Liver (tissue), 9 donors: ENCODE measurements around the gene YKT6. TPM values are rescaled to one million over a fixed set of nuclear protein-coding genes. Genes with fewer than 3 reads are reported as not detected.
A peak's percentile ranks its signal among the peaks of the same experiment; 100 is the strongest.

Source experiments
- DNase-seq: peaks from one replicate; pipeline ENCODE4 v3.0.0-alpha.2; 2017; ENCODE audit warnings: low spot score
- H3K27ac ChIP-seq, 2 donors: one replicate each; pipeline ENCODE4 v1.7.0; 2013; ENCODE audit warnings: inconsistent platforms in 2 of 2, low read length in 2 of 2, control low read depth in 1 of 2, low read depth in 1 of 2, mild to moderate bottlenecking in 1 of 2
- H3K27me3 ChIP-seq, 4 donors: one replicate each; pipeline versions ENCODE4 v1.6.1 to v1.7.0; 2013; ENCODE audit warnings: low read length in 3 of 4, inconsistent platforms in 1 of 4, mild to moderate bottlenecking in 1 of 4, moderate library complexity in 1 of 4; ENCODE audit not compliant: control insufficient read depth in 4 of 4, insufficient read depth in 4 of 4
- H3K36me3 ChIP-seq, 4 donors: one replicate each; pipeline versions ENCODE4 v1.6.1 to v1.7.0; 2013; ENCODE audit warnings: low read length in 3 of 4, mild to moderate bottlenecking in 3 of 4, low read depth in 1 of 4, moderate library complexity in 1 of 4; ENCODE audit not compliant: control insufficient read depth in 4 of 4, insufficient read depth in 3 of 4
- H3K4me1 ChIP-seq, 4 donors: one replicate each; pipeline versions ENCODE4 v1.6.1 to v1.7.0; 2013; ENCODE audit warnings: low read length in 3 of 4, mild to moderate bottlenecking in 3 of 4, moderate library complexity in 1 of 4; ENCODE audit not compliant: control insufficient read depth in 4 of 4, insufficient read depth in 4 of 4
- H3K4me3 ChIP-seq, 3 donors: one replicate each; pipeline versions ENCODE4 v1.6.1 to v1.7.0; 2013; ENCODE audit warnings: low read length in 3 of 3, control low read depth in 1 of 3, low read depth in 1 of 3, mild to moderate bottlenecking in 1 of 3
- H3K9ac ChIP-seq, 2 donors: one replicate each; pipeline ENCODE4 v1.7.0; 2013; ENCODE audit warnings: low read length in 2 of 2, mild to moderate bottlenecking in 2 of 2, moderate library complexity in 2 of 2, control low read depth in 1 of 2, low read depth in 1 of 2
- H3K9me3 ChIP-seq, 4 donors: one replicate each; pipeline versions ENCODE4 v1.6.1 to v1.7.0; 2013; ENCODE audit warnings: low read length in 3 of 4; ENCODE audit not compliant: control insufficient read depth in 4 of 4
- EGR1 ChIP-seq, 2 donors: IDR thresholded peaks; 2 replicates each; pipeline ENCODE4 v1.6.1; 2016 to 2018; ENCODE audit warnings: antibody characterized with exemption in 2 of 2, low read depth in 2 of 2
- FOXA1 ChIP-seq: IDR thresholded peaks from 2 replicates; pipeline ENCODE4 v1.6.1; 2016; ENCODE audit warnings: antibody characterized with exemption
- FOXA2 ChIP-seq: IDR thresholded peaks from 2 replicates; pipeline ENCODE4 v1.6.1; 2016; ENCODE audit warnings: antibody characterized with exemption
- HNF4A ChIP-seq, 2 donors: conservative IDR thresholded peaks; 2 replicates each; pipeline ENCODE4 v1.6.1; 2016; ENCODE audit warnings: antibody characterized with exemption in 2 of 2, mild to moderate bottlenecking in 2 of 2
- HNF4G ChIP-seq: IDR thresholded peaks from 2 replicates; pipeline ENCODE4 v1.6.1; 2016; ENCODE audit warnings: antibody characterized with exemption
- JUND ChIP-seq, 2 donors: IDR thresholded peaks; 2 replicates each; pipeline ENCODE4 v1.6.1; 2016; ENCODE audit warnings: antibody characterized with exemption in 2 of 2
- NR2F2 ChIP-seq: IDR thresholded peaks from 2 replicates; pipeline ENCODE4 v1.6.1; 2016; ENCODE audit warnings: antibody characterized with exemption
- RAD21 ChIP-seq, 2 donors: IDR thresholded peaks; 2 replicates each; pipeline ENCODE4 v1.6.1; 2016; ENCODE audit warnings: antibody characterized with exemption in 2 of 2, mild to moderate bottlenecking in 2 of 2
- RXRA ChIP-seq, 2 donors: IDR thresholded peaks; 2 replicates each; pipeline ENCODE4 v1.6.1; 2017 to 2018; ENCODE audit warnings: antibody characterized with exemption in 2 of 2, mild to moderate bottlenecking in 1 of 2
- SP1 ChIP-seq: IDR thresholded peaks from 2 replicates; pipeline ENCODE4 v1.6.1; 2018; ENCODE audit warnings: antibody characterized with exemption, mild to moderate bottlenecking
- TAF1 ChIP-seq: conservative IDR thresholded peaks from 2 replicates; pipeline ENCODE4 v1.6.1; 2016; ENCODE audit warnings: antibody characterized with exemption, mild to moderate bottlenecking
- YY1 ChIP-seq: IDR thresholded peaks from 2 replicates; pipeline ENCODE4 v1.6.1; 2016; ENCODE audit warnings: antibody characterized with exemption, mild to moderate bottlenecking
- WGBS: extraction: QIAGEN DNeasy Blood & Tissue Kit; methylation state at CpG from one replicate; pipeline ENCODE4 v1.1.7; 2013; 5-methylcytosine and 5-hydroxymethylcytosine counted together
- polyA plus RNA-seq, 2 donors: library from polyadenylated mRNA; stranded (reverse) in 1 of 2; unstranded in 1 of 2; fragments of 200-250 nt in 1 of 2; fragments of >200 nt in 1 of 2; fragmentation: Nextera tagmentation in 1 of 2; extraction: Ambion mirVana in 1 of 2; gene quantifications; one replicate each; pipeline versions ENCODE4 v1.2.1 to v1.2.3, GENCODE V29; 2013 to 2015
- total RNA-seq, 2 donors: library from RNA; depleted of rRNA; stranded (reverse); fragments of >200 nt; gene quantifications; one replicate each; pipeline ENCODE4 v1.2.3, GENCODE V29; 2014
- TF ChIP-seq, protein P1 (sequence below): IDR thresholded peaks from 2 replicates; pipeline ENCODE4 v1.6.1; 2016; ENCODE audit warnings: antibody characterized with exemption
- TF ChIP-seq, protein P2 (sequence below): IDR thresholded peaks from 2 replicates; pipeline ENCODE4 v1.6.1; 2016; ENCODE audit warnings: antibody characterized with exemption
- TF ChIP-seq, protein P3 (sequence below): IDR thresholded peaks from 2 replicates; pipeline ENCODE4 v1.6.1; 2016; ENCODE audit warnings: antibody characterized with exemption, mild to moderate bottlenecking
- TF ChIP-seq, protein P4 (sequence below): fragments of 150-350 bp; IDR thresholded peaks from 2 replicates; pipeline ENCODE4 v1.5.1; 2017; ENCODE audit warnings: improper control_type of control experiment, low read depth, low read length; ENCODE audit not compliant: missing input control
- TF ChIP-seq, protein P5 (sequence below): IDR thresholded peaks from 2 replicates; pipeline ENCODE4 v1.6.1; 2016; ENCODE audit warnings: antibody characterized with exemption
- donor health status: healthy.
- donor health status: healthy.
- donor health status: healthy.
- donor health status: healthy.
- donor health status: healthy.

YKT6 gene
- total and polyA plus RNA-seq, 4 donors, result 8.1 to 22.0 (median 21.0) TPM

DNA sequence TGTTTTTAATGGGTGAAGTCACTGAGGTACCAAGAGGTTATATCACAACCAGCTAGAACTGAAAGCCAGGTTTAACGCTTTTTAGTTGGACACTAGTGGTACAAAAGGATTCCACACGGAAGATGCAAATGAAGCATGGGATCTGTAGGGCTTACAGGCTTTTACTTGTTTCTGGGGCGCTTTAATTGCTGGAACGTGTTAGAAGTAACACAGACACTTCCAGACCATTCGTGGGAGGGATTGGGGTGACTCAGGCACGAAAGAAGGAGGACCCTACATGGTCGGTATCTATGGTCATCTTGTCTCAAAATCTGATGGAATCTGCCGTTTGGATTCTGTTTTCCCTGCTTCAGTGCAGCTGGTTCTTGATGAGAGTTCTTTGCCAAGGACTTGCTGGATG is 1.0 kb downstream of the YKT6 start:
- Histone ChIP-seq H3K36me3 (peaks cover 0 to 21% (median 14%) of the 10 kb centered on the region in 4 donors), H3K27ac (no peak overlapping the region), H3K4me3 (peak overlapping the region; percentile 89 to 98 (median 93)), H3K9ac (peak overlapping the region; percentile 53 to 56), H3K9me3 (no peaks in the 10 kb centered on the region), H3K27me3 (no peaks in the 10 kb centered on the region), H3K4me1 (peaks cover 0 to 20% (median 14%) of the 10 kb centered on the region in 4 donors)
- WGBS, result 41% methylated on average over 8 of the region's 8 CpGs
- no peak for TF ChIP-seq HNF4A (conservative IDR thresholded peaks at IDR 0.05)
- no peak for TF ChIP-seq NR2F2
- TF ChIP-seq, protein P1, sequence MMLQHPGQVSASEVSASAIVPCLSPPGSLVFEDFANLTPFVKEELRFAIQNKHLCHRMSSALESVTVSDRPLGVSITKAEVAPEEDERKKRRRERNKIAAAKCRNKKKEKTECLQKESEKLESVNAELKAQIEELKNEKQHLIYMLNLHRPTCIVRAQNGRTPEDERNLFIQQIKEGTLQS, result no peak
- no peak for DNase-seq

DNA sequence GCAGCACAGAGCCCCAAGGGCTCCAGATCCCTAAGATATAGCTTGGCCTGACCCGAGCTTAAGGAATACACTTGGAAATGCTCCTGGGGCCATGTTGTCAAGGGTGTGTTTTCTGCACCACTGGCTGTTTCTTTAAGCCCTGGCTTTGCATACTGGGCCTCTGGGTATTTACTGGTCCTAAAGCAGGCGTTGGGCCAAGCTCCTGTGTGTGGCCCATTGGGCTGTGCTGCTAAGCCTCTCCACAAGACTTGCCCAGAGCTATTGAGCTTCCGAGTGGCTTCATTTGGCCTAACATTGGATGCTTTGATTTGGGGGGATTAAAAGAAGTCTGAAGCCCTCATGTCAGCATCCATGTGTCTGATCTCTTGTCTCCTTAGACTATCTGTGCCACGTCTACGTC is 5.2 kb downstream of the YKT6 start:
- H3K36me3 ChIP-seq, result peaks cover 12 to 62% (median 49%) of the 10 kb centered on the region in 4 donors

DNA sequence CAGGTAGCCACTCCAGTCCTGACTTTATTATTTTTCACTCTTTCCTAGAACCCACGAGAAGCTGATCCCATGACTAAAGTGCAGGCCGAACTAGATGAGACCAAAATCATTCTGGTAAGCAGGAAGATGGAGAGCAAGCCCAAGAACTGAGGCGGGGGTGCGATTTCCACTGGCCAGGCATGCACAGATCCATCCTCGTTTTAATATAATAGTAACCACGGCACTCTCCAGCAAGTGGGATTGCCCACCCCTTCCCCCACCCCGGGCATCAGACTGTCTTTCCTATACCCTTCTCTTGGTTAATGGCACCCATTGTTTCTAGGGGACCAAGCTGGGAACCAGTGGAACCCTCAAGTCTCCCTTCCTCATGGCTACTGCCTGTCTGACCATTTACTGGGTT is 7.3 kb downstream of the YKT6 start:
- H3K36me3 ChIP-seq, result peaks cover 18 to 81% (median 58%) of the 10 kb centered on the region in 4 donors
- peaks cover 0 to 6% (median 1%) of the 10 kb centered on the region in 4 donors for H3K4me1 ChIP-seq
- DNase-seq, result no peak
- H3K4me3 ChIP-seq, result no peak overlapping the region
- no peaks in the 10 kb centered on the region for H3K27me3 ChIP-seq
- TF ChIP-seq YY1 (no peak), RAD21 (IDR thresholded peaks at IDR 0.05) (no peak), HNF4A (conservative IDR thresholded peaks at IDR 0.05) (no peak), FOXA1 (no peak), JUND (IDR thresholded peaks at IDR 0.05) (no peak), FOXA2 (no peak), RXRA (IDR thresholded peaks at IDR 0.05) (no peak), SP1 (no peak)
- TF ChIP-seq, protein P2, sequence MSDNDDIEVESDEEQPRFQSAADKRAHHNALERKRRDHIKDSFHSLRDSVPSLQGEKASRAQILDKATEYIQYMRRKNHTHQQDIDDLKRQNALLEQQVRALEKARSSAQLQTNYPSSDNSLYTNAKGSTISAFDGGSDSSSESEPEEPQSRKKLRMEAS, result no peak
- TF ChIP-seq, protein P3, sequence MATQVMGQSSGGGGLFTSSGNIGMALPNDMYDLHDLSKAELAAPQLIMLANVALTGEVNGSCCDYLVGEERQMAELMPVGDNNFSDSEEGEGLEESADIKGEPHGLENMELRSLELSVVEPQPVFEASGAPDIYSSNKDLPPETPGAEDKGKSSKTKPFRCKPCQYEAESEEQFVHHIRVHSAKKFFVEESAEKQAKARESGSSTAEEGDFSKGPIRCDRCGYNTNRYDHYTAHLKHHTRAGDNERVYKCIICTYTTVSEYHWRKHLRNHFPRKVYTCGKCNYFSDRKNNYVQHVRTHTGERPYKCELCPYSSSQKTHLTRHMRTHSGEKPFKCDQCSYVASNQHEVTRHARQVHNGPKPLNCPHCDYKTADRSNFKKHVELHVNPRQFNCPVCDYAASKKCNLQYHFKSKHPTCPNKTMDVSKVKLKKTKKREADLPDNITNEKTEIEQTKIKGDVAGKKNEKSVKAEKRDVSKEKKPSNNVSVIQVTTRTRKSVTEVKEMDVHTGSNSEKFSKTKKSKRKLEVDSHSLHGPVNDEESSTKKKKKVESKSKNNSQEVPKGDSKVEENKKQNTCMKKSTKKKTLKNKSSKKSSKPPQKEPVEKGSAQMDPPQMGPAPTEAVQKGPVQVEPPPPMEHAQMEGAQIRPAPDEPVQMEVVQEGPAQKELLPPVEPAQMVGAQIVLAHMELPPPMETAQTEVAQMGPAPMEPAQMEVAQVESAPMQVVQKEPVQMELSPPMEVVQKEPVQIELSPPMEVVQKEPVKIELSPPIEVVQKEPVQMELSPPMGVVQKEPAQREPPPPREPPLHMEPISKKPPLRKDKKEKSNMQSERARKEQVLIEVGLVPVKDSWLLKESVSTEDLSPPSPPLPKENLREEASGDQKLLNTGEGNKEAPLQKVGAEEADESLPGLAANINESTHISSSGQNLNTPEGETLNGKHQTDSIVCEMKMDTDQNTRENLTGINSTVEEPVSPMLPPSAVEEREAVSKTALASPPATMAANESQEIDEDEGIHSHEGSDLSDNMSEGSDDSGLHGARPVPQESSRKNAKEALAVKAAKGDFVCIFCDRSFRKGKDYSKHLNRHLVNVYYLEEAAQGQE, result no peak
- TF ChIP-seq, protein P4, sequence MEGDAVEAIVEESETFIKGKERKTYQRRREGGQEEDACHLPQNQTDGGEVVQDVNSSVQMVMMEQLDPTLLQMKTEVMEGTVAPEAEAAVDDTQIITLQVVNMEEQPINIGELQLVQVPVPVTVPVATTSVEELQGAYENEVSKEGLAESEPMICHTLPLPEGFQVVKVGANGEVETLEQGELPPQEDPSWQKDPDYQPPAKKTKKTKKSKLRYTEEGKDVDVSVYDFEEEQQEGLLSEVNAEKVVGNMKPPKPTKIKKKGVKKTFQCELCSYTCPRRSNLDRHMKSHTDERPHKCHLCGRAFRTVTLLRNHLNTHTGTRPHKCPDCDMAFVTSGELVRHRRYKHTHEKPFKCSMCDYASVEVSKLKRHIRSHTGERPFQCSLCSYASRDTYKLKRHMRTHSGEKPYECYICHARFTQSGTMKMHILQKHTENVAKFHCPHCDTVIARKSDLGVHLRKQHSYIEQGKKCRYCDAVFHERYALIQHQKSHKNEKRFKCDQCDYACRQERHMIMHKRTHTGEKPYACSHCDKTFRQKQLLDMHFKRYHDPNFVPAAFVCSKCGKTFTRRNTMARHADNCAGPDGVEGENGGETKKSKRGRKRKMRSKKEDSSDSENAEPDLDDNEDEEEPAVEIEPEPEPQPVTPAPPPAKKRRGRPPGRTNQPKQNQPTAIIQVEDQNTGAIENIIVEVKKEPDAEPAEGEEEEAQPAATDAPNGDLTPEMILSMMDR, result no peak
- TF ChIP-seq, protein P5, sequence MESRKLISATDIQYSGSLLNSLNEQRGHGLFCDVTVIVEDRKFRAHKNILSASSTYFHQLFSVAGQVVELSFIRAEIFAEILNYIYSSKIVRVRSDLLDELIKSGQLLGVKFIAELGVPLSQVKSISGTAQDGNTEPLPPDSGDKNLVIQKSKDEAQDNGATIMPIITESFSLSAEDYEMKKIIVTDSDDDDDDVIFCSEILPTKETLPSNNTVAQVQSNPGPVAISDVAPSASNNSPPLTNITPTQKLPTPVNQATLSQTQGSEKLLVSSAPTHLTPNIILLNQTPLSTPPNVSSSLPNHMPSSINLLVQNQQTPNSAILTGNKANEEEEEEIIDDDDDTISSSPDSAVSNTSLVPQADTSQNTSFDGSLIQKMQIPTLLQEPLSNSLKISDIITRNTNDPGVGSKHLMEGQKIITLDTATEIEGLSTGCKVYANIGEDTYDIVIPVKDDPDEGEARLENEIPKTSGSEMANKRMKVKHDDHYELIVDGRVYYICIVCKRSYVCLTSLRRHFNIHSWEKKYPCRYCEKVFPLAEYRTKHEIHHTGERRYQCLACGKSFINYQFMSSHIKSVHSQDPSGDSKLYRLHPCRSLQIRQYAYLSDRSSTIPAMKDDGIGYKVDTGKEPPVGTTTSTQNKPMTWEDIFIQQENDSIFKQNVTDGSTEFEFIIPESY, result no peak
- H3K27ac ChIP-seq, result no peak overlapping the region
- WGBS, result 97% methylated on average over 7 of the region's 7 CpGs
- H3K9me3 ChIP-seq, result no peaks in the 10 kb centered on the region
- H3K9ac ChIP-seq, result no peak overlapping the region

More for the DNA sequence above, 5.2 kb downstream of the YKT6 start:
- no peak for DNase-seq
- no peak overlapping the region for H3K27ac ChIP-seq
- peaks cover 0 to 20% (median 14%) of the 10 kb centered on the region in 4 donors for H3K4me1 ChIP-seq
- H3K4me3 ChIP-seq, result no peak overlapping the region
- H3K9ac ChIP-seq, result no peak overlapping the region
- no peak for TF ChIP-seq EGR1 (IDR thresholded peaks at IDR 0.05; ENCODE audit: low read depth in 2 of 2)
- TF ChIP-seq JUND (IDR thresholded peaks at IDR 0.05), result no peak
- TF ChIP-seq HNF4A (conservative IDR thresholded peaks at IDR 0.05), result no peak
- TF ChIP-seq FOXA2, result no peak
- TF ChIP-seq RAD21 (IDR thresholded peaks at IDR 0.05), result no peak
- TF ChIP-seq TAF1, result no peak
- TF ChIP-seq, protein P5, result no peak
- TF ChIP-seq RXRA (IDR thresholded peaks at IDR 0.05), result no peak
- no peak for TF ChIP-seq HNF4G
- TF ChIP-seq, protein P1, result no peak
- WGBS, result 97% methylated on average over 5 of the region's 5 CpGs
- no peaks in the 10 kb centered on the region for H3K27me3 ChIP-seq
- H3K9me3 ChIP-seq, result no peaks in the 10 kb centered on the region
